Measurements from ENCODE around the gene HECTD2.
A peak's percentile ranks its signal among the peaks of the same experiment; 100 is the strongest.
"Not testable (repeated sequence)": the region's sequence is repeated elsewhere in the genome, so short reads cannot be mapped to it uniquely, and the experiment has no call there.

HECTD2 gene

DNA sequence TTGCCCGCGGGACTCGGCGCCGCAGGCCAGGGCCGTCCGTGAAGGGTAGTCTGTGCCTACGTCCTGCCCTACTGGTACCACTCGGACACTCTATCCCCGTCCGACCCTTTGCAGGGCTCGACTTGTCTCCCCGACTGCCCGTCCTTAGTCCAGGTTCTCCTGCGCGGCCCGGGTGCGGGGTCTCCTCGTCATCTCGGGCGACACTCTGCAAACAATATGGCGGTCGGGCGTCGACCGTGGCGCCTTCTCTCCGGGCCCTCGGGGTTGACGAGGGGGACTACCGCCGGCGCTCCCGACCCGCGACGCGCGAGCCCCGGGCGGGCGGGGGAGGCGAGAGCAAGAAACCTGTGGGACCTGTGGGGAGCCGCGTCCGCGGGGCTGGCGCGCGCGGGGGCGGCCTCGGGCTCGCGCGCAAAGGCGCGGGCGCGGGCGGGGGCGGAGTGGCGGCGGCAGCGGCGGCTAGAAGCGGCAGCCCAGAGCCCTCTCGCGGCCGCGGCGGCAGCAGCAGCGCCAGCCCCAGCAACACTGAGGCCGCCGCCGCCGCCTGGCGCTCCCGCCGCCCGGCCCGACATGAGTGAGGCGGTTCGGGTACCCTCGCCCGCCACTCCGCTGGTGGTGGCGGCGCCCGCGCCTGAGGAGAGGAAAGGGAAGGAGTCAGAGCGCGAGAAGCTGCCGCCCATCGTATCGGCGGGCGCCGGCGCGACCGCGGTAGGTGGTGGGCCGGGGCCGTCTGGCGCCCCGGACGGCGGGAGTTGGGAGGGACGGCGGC is at the start of gene HECTD2:
HECTD2 (plus strand) TSS at position 476 of the 769 bp plus-strand sequence; CDS start at position 571, 95 bp downstream.
- FAIRE-seq: no peak

DNA sequence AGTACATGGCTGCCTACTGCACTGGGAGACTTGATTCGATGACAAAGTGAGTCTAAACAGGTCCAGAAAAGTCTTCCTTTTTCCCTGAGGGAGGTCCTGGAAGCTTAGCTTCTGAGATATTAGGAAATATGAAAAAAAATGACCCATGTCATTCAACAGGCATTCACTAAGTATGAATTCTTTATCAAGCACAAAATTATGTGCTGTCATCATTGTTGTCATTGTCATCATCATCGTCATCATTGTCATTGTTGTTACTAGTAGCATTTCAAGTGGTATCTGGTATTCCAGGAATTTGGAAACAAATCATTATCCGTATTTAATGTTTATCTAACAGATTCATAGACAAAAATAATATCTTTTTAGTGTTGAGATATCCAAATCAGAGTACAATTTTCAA is 49.7 kb upstream of the HECTD2 start:
- FAIRE-seq: no peak

DNA sequence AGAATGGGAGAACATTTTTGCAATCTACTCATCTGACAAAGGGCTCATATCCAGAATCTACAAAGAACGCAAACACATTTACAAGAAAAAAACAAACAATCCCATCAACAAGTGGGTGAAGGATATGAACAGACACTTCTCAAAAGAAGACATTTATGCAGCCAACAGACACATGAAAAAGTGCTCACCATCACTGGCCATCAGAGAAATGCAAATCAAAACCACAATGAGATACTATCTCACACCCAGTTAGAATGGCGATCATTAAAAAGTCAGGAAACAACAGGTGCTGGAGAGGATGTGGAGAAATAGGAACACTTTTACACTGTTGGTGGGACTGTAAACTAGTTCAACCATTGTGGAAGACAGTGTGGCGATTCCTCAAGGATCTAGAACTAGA is 44.6 kb upstream of the HECTD2 start:
- not testable (repeated sequence) for FAIRE-seq

- no peak for FAIRE-seq
These were observed 43.4 kb upstream of the HECTD2 start for GRCh38 chr10:91366704-91367103.

- FAIRE-seq: no peak
These were observed 43.0 kb upstream of the HECTD2 start for GRCh38 chr10:91367127-91367531.

DNA sequence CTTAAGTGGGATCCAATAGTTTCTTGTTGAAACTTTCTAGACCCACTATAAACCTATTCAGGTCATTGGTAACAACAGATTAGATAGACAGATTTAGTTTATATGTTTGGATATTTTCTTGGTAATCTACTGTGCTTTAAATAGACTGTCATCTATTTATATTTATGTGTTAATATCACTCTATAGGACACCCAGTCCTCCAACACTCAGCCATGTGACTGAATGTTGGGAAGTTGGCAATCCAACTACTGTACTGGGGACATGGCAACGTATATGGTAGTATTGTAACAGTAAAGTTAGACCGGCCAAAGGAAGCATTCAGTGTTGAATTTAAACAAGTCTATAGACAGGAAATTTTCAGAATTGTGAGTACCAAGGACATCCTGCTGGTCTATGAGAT is 42.6 kb upstream of the HECTD2 start:
- FAIRE-seq: no peak

DNA sequence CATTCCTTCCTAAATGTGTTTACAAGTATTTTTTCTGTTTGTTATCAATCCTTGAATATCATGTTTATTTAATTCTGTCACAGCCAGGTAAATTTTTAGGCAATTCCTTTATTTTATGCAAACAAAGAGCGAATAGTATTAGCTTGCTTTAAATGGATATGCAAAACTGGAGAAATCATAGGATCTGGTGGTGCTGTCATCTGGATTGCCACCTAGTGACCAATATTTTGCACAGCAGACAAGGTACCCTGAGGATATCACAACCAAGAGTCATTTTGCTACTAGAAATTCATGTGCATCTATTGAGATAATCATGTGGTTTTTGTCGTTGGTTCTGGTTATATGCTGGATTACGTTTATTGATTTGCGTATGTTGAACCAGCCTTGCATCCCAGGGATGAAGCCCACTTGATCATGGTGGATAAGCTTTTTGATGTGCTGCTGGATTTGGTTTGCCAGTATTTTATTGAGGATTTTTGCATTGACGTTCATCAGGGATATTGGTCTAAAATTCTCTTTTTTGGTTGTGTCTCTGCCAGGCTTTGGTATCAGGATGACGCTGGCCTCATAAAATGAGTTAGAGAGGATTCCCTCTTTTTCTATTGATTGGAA is 40.1 kb upstream of the HECTD2 start:
- peak; percentile 83 for FAIRE-seq

DNA sequence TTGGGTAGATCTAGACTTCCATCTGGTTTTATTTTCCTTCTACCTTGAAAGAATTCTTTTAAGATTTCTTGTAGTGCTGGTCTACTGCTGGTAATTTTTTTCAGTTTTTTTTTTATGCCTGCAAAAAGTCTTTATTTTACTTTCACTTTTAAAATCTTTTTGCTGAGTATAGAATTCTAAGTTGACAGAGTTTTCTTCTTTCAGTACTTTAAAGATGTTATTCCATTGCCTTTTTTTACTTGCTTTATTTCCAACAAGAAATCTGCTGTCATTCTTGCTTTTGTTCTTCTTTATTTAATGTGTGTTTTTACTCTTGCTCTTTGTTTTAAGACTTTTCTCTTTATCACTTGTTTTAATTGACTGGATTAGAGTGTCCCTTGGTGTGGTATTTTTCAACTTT is 36.1 kb upstream of the HECTD2 start:
- FAIRE-seq: peak; percentile 34

GRCh38 chr10:91378061-91378460 is 32.1 kb upstream of the HECTD2 start:
- no peak for FAIRE-seq

GRCh38 chr10:91380873-91381256 is 29.3 kb upstream of the HECTD2 start:
- no peak for FAIRE-seq

- no peak for FAIRE-seq
These were observed 28.8 kb upstream of the HECTD2 start for GRCh38 chr10:91381257-91381891.

GRCh38 chr10:91385306-91386085 is 24.6 kb upstream of the HECTD2 start:
- FAIRE-seq: no peak

- peak; percentile 99 for FAIRE-seq
These were observed 20.3 kb upstream of the HECTD2 start for GRCh38 chr10:91389636-91390512.

DNA sequence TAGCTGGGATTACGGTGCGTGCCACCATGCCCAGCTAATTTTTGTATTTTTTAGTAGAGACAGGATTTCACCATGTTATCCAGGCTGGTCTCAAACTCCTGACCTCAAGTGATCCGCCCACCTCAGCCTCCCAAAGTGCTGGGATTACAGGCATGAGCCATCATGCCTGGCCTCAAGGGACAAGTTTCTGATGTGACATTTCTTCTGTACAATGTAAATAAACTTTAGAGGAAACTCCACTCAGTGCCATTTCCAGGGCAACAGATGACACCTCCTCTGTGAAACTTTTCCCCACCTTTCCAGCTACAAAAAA is 19.7 kb upstream of the HECTD2 start:
- FAIRE-seq: not testable (repeated sequence)

DNA sequence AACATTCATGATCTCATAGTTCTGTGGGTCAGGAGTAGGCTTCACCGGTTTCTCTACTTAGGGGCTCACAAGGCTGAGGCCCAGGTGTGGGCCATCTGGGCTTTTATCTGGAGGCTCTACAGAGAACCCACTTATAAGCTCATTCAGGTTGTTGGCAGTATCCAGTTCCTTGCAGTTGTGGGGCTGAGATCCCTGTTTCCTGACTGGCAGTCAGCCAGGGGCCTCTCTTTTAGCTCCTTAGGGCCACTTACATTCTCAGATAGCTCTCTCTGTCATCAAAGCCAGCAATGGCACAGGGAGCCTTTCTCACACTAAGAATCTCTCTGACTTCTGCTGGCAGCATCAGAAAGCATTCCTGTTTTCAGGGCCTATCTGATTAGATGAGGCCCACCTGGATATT is 18.2 kb upstream of the HECTD2 start:
- no peak for FAIRE-seq

DNA sequence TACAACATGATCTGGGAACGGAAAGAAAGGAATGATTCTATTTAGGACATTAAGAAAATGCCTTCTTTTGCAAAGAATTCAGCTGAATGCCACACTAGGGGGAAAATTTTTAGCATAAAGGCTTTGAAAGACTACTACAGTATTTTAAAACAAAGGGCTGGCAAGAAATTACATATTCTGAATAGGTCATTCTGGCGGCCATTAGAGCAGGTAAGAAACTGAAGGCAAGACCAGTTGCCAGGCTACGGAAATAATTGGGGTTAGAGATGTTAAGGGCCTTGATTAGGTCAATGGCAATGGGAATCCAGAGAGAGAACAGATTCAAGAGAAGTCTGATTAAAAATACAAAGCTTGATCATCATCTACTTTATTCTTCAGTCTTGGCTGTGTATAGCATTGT is 3.8 kb upstream of the HECTD2 start:
- no peak for FAIRE-seq

DNA sequence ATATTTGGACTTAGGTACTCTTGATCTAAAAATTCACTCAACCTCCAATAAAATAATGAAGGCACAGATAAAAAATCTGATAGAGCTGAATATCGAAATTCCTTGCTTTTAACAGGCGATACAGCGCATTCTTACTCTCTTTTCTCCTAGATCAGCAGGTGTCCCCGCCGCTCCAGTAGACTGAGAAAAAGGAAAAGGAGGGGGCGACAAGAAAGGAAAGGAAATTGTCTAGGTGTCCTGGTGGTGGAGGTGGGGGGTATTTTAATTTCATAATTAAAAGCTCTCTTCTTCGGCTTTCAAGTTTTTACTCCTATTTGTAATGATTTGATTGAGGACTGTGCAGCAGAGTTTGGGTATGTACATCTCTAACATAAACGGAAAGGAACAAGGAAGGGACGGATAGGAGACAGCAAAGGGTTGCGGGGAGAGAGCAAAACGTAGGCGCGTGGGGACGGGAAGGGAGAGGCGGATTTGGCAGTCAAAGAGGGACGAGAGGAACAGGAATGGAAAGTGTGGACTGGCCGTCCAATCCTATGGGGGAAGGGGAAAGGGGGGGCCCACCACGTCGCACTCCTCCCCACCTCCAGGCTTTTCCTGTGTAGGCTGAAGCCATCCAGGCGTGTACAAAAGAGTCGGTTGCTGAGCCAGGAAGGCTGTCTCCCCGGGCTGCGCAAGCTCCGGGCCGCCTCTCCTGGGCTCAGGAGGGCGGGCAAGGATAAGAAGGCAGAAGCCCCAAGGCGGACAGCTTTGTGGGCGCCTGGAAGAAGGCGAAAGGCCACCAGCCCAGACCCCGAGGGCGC is 875 bp upstream of the HECTD2 start:
- FAIRE-seq: peak; percentile 51

- FAIRE-seq: no peak
These were observed 661 bp downstream of the HECTD2 start for GRCh38 chr10:91410638-91411371.

DNA sequence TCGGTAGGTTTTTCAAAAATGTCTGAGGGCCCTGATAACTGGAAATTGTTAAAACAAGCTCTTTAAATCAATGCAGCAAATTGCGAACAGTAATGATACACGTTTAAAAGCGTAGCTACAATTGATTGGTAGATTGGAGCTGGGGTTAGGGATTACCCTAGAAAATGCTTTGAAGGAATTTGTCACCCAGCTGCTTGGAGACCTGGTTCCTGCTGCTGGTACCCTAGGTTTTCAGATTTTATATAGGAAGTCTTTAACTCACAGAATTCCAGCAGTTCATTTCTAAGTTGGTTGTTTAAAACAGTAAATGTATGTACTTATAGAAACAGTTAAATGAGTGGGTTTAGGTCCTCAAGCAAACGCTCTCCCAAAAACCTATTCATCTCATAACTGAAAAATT is 1.5 kb downstream of the HECTD2 start:
- no peak for FAIRE-seq

DNA sequence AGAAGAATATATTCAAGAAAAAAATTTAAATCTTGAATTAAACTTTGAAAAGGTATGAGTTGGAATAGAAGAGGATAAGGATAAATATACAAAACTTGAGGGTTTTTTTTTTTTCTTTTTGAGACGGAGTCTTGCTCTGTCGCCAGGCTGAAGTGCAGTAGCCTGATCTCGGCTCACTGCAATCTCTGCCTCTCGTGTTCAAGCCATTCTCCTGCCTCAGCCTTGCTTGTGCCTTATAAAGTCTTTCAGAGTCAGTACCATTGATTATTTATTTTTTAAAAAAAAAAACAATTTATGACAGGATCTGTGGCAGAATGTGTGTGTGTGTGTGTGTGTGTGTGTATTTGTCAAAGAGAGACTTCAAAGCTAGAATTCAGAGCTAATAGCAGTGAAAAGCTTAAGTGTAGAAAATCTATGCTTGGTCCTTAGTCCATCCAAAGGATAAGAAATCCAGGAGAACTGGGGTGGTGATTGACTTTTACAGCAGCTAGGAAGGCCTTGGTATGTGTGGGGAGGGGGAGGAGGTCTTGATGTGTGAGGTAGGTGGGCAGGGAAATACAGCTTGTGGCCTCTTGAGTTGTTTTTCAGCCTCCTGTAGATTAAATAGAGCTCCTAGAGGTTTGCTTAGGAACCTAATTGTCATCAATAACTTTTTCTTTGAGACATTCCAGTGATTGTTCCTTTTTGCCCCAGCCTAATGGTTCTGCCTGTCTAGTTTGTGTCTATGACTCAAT is 2.4 kb downstream of the HECTD2 start:
- no peak for FAIRE-seq
